GM19452 (cell line): ENCODE results near the gene ATG14.
"Not testable (repeated sequence)": the region's sequence is repeated elsewhere in the genome, so short reads cannot be mapped to it uniquely, and the experiment has no call there.

ENCODE experiments used
- ATAC-seq: cut with Tn5 transposase; IDR thresholded peaks from one replicate; pipeline ENCODE4 v1.9.1; 2021; ENCODE audit not compliant: unreplicated experiment

Gene ATG14

DNA sequence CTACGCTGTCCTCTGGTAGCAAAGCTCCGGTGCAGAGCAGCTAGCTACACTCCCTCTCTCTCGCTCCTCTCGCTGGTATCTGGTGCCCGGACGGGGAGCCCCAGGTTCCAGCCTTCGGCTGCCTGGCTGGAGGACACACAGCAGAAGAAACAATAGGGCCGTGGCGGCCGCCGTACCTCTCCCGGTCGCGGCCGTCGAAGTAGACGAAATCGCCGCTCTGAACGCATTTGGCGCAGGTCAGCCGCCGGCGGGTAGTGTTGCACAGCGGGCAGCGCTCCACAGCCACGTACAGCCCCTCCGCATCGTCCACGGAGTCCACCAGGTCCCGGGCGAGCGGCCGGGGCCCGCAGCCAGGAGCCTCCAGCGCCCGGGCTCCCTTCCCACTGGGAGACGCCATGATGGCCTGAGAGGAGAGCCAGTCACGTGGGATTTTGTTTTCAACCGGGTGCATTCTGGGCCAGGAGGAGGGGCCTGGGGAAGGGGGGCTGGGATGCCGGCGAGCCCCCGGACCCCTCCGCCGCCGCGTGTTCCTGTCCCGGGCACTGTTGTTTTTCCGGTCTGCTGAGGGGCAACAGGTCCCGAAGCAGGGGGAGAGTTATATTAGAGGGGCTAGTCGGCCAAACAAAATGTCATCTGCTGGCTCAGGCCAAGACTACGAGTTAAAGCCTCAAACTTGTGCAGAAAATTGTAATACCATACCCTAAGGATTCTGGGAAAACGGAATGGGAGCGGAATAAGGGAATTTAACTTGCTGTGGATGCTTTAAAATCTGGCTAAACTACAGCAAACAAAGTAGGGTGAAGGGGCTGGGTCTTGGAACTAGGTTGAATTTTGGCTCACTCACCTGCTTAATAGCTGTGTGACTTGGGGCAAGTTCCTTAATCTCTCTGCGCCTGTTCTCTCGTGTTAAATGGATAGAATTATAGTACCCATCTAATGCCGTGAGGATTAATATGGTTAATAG lies at the start of gene ATG14:
TSS of gene ATG14 (minus strand) at position 405 of the 964 bp plus-strand sequence. CDS start at position 397, 8 bp downstream.
- ATAC-seq = peak; percentile 94

GRCh38 chr14:55458800-55459515 lies 47.3 kb upstream of the ATG14 start:
- ATAC-seq = peak; percentile 80

DNA sequence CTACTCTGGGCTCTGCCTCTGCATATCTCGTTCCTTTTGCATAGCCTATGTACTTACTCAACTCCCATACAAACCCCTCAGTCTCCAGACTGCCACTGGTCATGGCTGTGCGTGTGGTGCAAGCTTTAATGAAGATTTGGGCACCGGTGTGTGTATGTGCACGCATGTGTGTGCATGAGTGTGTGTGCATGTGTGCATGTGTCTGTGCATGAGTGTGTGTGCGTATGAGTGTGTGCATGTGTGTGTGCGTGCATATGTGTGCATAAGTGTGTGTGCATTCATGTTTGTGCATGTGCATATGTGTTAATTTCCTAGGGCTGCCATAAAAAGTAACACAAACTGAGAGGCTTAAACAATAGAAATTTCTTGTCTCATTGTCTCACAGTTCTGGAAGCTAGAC lies 45.9 kb upstream of the ATG14 start:
- ATAC-seq = no peak

GRCh38 chr14:55456411-55456810 lies 44.8 kb upstream of the ATG14 start:
- ATAC-seq = not testable (repeated sequence)

DNA sequence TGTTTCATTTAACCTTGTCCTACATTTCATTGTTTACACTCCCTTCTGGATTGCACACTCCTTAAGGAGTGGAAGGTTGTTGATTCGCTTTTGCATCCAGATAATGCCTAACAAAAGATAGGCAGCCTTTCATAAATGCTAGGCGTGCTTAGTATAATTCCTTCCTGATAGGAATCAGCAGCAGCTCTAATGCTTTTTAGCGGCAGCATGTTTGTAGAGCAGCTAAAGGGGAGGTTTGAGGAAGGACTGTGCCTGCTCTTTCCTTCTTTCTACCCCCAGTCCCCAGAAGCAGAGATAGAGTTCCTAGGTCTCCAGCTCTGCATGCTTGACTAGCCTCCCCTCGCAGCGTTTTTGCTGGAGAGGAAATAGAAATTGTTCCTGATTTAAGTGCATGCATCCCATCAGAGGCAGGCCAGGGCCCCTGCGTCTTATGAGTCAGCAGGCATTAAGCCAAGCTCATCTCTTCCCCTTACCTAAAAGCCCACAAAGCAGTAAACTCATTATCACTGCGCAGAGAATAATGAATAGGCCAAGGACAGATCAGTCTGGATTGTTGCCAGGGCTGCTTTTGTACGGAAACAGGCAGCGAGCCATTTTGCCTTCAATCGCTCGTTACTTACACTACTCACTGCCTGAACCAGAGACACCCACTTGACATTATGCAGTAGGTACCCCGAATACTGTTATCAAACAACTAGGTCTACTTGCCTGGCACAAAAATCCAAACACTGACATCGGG lies 42.8 kb upstream of the ATG14 start:
- no peak for ATAC-seq

DNA sequence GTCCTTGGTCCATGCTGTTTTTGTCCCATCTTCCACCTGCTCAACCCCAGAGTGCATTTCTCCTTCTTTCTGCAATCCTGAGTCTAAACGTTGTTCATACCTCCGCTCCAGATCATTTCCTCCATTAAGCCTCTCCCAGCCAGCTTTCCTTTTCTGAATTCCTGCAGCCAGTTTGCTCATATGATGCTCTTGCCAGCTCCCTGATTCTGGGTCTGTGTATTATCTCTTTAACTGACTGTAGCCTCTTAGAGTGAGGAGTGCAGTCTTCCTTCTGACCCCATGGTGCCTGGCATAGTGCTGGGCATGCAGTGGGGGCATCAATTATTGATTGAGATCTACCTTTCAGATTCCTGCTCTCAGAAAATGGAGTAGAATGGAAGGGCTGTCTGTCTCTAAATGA lies 40.3 kb upstream of the ATG14 start:
- no peak for ATAC-seq

DNA sequence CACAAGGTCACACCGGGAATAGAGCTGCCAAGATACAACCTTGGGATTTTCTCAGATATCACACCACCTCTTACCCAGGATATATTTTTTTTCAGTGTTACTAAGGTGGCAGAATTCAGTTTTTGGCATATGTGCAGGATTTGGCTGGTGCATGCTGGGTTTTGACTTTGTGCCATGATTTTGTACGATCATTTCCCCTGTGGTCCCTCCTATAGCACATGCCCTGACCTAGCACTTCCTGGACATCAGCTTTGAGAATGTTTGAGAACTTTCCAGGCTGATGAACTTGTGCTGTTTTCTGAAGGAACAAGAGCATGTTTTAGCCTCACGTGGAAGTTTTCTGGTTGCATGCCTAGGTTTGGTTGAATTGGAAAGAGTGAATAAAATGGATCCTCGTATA lies 39.8 kb upstream of the ATG14 start:
- no peak for ATAC-seq

GRCh38 chr14:55450987-55451386 lies 39.4 kb upstream of the ATG14 start:
- ATAC-seq = no peak

- ATAC-seq = no peak
These were observed 38.9 kb upstream of the ATG14 start for GRCh38 chr14:55450539-55450938.

- no peak for ATAC-seq
These were observed 38.5 kb upstream of the ATG14 start for GRCh38 chr14:55450124-55450523.

DNA sequence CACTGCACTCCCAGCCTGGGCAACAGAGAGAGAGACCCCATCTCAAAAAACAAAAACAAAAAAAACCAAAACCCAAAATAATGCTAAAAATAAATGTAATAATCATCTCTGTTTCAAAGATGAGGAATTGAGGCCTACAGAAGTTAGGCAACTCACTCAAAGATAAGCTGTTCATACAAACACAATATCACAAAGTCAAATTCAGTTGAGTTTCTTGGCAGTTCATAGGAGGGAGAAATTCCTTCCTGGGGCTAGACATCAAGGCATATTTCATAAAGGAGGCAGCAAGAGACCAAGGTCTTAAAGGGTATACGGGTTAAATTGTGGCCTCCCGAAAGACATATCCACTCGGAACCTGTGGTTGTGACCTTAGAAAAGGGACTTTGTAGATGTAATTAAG lies 37.5 kb upstream of the ATG14 start:
- ATAC-seq = no peak

DNA sequence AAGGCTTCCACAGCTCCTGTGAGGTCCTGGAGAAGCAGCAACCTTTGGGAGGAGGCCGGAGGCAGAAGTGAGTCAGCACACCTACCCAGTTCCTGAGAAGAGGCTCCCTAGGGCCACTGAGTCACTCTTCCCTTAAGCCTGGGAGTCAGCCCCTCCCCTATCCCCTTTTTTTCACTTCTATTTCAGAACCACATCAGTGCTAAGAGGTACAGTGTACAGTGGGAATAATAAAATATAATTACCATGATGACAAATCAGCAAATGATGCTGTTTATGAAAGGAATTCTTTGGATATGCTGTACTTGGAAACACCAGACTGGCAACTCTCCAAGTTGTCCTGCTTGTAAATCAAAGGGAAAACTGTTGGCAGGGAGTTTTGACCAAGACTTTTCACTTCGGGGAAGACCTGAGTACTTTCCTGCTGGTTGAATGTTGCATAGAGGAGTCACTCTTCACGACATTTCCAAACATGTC lies 36.5 kb upstream of the ATG14 start:
- ATAC-seq = no peak

GRCh38 chr14:55446833-55447232 lies 35.2 kb upstream of the ATG14 start:
- no peak for ATAC-seq

DNA sequence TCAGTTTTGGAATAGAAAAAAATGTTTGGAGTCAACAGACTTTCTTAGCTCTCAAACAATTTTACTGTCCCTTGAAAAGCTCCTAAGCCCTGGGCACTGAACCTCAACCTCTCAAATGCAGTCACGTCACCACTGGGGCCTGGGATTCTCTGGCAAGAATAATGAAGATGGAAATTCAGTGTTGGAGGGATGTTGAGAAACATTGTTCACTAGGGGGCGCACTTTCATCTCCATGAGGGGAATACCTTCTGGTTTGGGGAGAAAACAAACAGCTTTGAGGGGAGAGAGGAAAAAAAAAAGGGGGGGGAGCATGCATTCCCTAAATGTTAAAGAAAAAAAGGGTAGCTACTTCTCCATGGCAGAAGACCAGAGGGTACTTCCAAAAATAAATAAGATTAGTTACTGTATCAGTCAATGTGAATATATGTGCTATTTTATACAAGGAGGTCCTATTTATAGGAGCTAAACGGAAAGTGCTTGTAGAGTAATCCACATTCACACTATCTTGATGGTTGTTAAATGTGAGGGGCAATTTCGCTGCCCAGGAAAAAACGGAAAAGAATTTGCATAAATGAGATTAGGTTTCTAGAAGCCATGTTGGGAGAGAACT lies 34.6 kb upstream of the ATG14 start:
- no peak for ATAC-seq

DNA sequence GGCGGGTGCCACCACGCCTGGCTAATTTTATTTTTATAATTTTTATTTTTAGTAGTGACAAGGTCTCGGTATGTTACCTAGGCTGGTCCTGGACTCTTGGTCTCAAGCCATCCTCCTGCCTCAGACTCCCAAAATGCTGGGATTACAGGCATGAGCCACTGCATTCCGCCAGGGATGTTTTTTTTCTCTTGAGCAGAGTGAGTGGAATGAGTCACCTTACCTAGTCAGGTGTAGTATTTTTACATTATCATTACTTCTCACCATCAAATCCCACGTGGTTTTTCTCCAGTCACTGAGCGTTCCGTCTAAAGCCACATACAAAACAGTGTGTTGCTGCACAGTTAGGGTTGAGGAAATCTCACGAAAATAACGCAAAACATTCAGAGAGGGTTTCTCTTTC lies 29.7 kb upstream of the ATG14 start:
- no peak for ATAC-seq

DNA sequence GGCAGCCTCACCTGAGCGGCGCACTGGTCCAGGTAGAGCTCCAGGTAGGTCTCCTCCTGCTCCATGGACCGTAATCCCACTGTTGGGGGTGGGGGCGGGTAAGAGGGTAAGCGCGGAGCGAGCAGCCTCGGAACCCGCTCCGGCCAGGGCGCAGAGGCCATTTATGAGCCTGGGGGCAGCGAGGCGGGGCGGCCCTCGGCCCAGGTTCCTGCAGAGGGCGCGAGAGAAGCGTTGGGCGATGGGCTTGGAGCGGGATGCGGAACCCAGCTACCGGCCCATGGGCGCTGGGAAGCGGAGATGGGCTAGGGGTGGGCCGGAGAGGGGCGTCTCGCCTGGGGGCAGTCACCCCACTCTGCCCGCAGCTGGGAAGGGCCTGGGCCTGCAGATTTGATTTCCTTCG lies 28.8 kb upstream of the ATG14 start, which contains the start of gene TBPL2:
TSS of gene TBPL2 (minus strand) at position 232 of the 400 bp plus-strand sequence. CDS start at position 65, 167 bp downstream.
- ATAC-seq = no peak

DNA sequence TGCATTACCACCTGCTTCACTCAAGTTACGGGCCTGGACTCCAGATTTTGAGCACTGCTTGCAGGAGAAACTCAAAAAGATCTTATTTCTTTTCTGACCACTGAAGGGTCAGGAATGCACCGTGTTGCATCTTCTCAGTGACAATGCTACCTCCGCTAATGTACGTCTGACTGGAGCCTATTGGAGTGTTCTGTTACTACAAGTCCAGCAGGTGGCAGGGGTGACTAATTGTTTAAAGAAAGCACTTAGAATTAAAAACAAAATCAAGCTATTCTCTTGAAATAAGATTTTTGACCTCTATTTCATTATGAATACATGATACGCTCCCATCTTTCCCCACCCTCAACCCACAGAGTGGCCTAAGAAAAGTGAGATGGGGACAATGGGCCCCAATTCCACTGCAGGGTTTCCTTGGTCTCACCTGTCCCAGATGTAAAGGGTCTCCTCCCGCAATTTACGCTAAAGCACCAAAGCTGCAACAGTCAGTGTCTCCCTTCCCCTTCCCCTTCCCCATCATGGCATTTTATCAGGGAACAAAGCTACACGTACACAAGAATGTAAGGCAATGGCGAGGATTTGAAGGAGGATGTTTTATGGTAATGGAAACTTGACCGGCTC lies 26.5 kb upstream of the ATG14 start:
- no peak for ATAC-seq

GRCh38 chr14:55436931-55437330 lies 25.3 kb upstream of the ATG14 start:
- ATAC-seq = no peak

DNA sequence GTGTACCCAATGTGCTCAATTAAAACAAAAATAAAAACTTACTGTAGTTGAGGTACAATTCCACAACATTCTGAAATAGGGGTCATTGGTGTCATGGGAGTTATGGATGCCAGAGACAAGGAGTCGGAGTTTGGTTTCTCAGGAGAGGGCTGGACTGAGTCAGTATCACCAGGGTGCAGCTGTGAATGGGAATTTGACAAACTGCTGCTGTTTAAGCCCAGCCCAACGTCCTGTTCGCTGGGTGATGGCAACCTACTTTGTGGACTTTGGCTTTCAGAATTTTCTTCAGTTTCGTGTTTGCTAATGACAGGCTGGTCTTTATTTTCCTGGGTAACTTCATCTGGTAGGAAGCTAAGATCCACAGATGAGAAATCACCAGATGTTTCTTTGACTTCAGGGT lies 24.9 kb upstream of the ATG14 start:
- ATAC-seq = no peak

- ATAC-seq = no peak
These were observed 23.2 kb upstream of the ATG14 start for GRCh38 chr14:55434805-55435174.
